Effector CD8-positive, alpha-beta T cell (primary cell): ENCODE results near the gene PRR12.

Experiments used
- DNase-seq: peaks from one replicate; lab custom pipeline; 2025; lab: John Stamatoyannopoulos, UW

PRR12 gene

DNA sequence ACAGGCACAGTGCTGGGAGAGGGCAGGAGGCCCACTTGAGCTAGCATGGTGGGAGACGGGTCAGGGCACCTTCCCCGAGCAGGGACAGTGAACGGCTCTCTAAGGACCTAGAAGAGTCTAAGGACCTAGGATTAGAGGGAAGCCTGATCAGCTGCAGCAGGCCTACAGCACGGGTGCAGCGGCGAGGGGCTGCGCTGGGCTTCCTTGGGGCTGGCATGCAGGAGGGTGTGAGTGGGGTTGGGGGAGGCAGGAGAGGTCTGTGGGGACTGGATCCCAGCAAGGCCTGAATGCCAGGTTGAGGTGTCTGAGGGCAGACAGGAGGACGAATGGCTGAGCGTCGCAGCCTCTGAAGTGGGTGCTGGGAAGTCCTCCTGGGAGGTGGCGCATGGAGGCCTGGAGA, 54.6 kb downstream of the PRR12 start:
- DNase-seq, result no peak

DNA sequence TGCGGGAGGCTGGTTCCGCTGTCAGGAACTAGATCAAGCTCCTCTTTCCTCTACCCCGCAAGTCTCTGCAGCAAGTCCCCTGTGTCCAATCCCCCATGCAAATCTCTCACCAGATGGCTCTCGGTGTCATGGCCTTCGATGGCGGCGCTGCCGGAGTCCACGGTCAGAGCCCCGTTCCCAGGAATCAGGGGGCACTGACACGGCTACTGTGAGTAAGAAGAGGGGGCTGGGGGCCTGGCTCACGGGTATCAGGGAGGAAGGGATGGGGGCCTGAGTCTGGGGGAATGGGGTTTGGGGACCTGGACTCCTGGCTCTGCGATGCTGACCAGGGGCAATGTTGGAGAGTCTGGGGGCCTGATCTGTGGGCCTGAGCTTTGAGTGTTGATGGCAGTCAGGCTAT, 55.0 kb downstream of the PRR12 start:
- DNase-seq, result no peak

GRCh38 chr19:49646586-49646985, 55.6 kb downstream of the PRR12 start:
- no peak for DNase-seq

GRCh38 chr19:49651029-49651819, 60.2 kb downstream of the PRR12 start:
- no peak for DNase-seq

DNA sequence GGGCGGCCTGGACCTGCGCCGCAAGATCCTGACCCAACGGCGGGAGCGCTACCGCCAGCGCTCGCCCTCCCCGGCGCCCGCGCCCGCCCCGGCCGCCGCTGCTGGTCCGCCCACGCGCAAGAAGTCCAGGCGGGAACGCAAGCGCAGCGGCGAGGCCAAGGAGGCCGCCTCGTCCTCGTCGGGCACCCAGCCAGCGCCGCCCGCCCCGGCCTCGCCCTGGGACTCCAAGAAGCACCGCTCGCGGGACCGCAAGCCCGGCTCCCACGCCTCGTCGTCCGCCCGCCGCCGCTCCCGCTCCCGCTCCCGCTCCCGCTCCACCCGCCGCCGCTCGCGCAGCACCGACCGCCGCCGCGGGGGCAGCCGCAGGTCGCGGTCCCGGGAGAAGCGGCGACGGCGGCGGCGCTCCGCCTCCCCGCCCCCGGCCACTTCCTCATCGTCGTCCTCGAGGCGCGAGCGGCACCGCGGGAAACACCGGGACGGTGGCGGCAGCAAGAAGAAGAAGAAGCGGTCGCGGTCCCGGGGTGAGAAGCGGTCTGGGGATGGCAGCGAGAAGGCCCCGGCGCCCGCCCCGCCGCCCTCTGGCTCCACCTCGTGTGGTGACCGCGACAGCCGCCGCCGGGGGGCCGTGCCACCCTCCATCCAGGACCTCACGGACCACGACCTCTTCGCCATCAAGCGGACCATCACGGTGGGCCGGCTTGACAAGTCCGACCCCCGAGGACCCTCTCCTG, 61.0 kb downstream of the PRR12 start:
- DNase-seq, result no peak

DNA sequence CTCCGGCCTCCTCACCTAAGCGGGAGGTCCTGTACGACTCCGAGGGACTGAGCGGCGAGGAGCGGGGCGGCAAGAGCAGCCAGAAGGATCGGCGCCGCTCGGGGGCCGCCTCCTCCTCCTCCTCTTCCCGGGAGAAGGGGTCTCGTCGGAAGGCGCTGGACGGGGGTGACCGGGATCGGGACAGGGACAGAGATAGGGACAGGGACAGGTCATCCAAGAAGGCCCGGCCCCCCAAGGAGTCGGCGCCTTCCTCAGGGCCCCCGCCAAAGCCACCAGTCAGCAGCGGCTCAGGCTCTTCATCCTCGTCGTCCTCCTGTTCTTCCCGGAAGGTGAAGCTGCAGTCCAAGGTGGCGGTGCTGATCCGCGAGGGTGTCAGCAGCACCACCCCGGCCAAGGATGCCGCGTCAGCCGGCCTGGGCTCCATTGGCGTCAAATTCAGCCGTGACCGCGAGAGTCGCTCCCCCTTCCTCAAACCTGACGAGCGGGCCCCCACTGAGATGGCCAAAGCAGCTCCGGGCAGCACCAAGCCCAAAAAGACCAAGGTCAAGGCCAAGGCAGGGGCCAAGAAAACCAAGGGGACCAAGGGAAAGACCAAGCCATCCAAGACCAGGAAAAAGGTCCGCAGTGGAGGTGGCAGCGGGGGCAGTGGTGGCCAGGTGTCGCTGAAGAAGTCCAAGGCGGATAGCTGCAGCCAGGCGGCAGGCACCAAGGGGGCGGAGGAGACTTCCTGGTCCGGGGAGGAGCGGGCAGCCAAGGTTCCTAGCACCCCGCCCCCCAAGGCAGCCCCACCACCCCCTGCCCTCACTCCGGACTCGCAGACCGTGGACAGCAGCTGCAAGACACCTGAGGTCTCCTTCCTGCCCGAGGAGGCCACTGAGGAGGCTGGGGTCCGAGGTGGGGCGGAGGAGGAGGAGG, 61.8 kb downstream of the PRR12 start:
- no peak for DNase-seq

- no peak for DNase-seq
These were observed 62.5 kb downstream of the PRR12 start for GRCh38 chr19:49653466-49653806.

- DNase-seq, result no peak
These were observed 63.6 kb downstream of the PRR12 start for GRCh38 chr19:49654581-49654980.

GRCh38 chr19:49655570-49656455, 64.8 kb downstream of the PRR12 start:
- DNase-seq, result no peak

DNA sequence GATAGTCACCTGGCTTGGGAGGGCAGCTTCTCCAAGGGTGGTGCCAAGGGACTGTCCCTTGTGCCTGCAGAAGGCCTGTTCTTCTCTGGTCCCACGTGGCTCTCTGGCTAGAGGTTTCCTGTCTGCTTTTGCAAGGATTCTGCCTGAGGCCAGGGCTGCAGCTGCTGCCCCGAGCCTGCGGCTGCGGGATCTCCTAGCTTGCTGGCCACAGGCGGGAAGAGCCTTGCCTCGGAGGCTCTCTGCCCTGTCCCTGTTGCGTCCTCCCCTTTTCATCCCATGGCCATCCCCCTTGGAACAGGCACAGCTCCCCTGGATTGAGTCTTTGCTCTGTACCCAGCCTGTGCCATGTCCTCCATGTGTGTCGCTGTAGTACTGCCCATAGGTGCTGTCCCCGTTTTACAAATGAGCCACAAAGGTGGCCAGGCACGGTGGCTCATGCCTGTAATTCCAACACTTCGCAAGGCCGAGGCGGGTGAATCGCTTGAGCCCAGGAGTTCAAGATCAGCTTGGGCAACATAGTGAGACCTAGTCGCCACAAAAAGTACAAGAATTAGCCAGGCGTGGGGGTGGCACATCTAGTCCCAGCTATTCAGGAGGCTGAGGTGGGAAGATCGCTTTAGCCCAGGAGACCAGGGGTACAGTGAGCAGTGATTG, 65.6 kb downstream of the PRR12 start:
- DNase-seq, result no peak

GRCh38 chr19:49657493-49658138, 66.6 kb downstream of the PRR12 start:
- no peak for DNase-seq

DNA sequence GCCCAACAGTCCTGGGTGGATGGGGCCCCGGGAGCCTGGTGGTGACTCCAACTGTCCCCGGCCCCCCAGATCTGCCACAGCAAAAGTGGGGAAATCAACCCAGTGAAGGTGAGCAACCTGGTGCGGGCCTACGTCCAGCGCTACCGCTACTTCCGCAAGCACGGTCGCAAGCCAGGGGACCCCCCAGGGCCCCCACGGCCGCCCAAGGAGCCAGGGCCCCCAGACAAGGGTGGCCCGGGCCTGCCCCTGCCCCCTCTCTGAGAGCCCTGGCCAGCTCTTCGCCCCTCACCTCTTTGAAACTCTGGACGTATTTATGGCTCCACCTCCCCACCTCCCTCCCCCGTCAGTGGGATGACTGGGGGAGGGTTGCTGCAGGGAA, 67.1 kb downstream of the PRR12 start:
- DNase-seq, result no peak

GRCh38 chr19:49658566-49659442, 67.8 kb downstream of the PRR12 start:
- no peak for DNase-seq

DNA sequence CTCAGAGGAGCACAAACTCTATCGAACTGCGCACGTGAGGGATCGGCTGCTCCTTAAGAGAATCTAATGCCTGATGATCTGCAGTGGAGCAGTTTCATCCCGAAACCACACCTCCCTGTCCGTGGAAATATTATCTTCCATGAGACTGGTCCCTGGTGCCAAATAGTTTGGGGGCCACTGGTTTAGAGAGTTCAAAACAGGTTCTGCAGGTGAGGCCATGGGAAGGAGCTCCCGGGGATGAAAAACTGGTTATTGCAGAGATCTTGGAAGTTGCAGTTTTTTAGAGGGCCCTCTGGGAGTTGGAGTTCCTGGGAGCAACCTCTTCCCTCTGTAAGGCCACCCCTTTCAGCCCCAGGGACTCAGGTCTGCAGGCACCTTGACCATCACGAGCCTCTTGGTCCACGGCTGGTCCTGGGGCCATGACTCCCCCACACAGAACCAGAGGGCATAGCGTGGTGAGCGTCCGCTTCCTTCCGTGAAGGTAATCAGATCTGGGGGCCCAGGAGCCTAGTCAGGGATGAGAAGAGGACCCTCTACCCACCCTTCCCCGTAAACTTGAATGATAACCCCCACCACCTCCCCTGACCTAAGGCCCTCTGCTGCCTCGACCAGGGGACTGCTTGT, 69.5 kb downstream of the PRR12 start:
- no peak for DNase-seq

DNA sequence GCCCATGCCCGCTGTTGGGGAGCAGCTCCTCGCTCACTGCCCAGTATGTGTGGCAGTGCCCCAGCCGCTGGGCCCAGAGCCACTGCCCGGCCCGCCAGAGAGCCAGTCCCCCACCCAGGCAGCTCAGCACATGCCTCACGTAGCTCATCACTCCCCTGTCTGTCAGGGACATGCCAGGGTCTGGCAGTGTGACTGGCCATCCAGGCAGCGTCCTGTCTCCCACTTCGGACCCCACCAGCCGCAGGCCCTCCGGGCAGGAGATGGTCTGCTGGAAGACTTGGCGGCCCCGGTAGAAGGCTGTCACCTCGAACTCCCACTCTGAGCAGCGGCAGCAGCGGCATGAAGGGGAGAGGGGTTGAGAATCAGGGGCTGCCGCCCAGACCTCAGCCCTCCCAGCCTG, 71.0 kb downstream of the PRR12 start:
- DNase-seq, result no peak

GRCh38 chr19:49663224-49663623, 72.2 kb downstream of the PRR12 start:
- DNase-seq, result no peak

DNA sequence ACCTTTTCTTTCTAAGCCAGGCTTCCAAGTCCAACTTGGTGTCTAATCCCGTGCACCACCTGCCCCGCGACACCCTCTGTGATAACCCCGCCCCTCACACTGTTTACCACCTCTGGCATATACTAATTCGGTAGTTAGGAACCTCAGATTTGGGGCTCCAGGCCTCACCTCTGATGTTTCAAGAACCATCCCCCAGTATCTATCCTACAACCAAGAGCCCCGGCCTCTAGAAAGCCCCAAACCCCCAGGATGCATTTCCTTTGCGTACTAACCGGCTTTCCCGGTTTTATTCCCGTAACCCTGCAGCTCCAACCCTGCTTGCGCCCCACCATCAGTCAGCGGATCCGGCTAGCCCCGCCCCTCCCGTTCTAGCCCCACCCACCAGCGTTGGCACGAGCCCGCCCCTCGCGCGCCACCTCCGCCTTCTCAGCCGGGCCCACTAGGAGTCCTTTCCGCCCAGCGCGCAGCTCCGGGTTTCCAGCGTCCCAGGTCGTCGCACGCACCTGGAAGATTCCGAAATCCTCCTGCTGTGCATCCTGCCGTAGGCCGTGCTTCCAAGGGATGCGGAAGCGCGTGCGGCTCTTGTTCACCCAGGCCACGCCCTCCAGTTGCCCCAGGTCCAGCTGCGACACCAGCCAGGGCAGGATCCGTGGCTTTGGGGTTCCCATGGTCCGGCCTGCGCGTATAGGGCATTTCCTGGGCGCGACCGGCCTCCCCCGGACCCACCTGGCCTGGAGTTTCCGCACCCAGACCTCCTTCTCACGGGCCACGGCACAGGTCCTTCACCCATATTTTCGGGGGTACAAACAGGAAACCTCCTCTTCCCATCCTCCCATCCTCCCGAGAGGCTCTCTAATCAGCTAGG, 73.4 kb downstream of the PRR12 start:
- DNase-seq, result peak; percentile 87

DNA sequence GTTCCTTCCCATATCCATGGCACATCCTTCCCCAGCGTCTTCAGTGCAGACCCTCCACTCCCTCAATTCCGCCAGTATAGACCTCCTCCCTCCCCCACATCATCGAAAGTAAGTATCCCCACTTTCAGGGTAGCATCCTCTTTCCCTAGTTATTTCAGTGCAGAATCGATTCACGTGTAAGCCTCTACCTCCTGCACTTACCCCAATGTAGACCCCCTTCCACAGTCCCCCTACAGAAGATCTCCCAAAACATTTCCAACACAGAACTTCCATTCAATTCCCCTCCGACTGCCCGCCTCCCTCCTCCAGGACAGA, 74.0 kb downstream of the PRR12 start:
- no peak for DNase-seq
